ENCODE results near the gene USP3.

DNA sequence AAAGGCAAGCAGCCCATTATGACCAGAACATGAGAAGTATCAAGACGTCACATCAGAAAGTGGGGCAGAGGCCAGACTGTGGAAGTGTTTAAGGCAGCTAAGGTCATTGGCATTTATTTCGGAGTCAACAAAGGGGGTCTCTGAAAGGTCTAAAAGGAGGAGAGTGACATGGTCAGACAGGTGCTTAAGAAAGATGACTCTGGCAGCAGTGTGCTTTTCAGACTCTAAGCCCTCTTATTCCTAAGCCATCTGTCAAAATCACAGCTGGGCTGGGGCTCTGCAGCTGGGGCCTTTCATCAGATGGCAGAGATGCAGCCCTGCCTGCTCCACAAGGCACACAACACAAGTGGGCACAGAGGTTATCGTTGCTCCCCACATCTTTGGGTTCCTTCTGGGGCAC is 106.8 kb downstream of the USP3 start:
- TF ChIP-seq CTCF (IDR thresholded peaks at IDR 0.05; ENCODE audit: low read depth, low read length, missing input control), result no peak
- TF ChIP-seq, protein P1, sequence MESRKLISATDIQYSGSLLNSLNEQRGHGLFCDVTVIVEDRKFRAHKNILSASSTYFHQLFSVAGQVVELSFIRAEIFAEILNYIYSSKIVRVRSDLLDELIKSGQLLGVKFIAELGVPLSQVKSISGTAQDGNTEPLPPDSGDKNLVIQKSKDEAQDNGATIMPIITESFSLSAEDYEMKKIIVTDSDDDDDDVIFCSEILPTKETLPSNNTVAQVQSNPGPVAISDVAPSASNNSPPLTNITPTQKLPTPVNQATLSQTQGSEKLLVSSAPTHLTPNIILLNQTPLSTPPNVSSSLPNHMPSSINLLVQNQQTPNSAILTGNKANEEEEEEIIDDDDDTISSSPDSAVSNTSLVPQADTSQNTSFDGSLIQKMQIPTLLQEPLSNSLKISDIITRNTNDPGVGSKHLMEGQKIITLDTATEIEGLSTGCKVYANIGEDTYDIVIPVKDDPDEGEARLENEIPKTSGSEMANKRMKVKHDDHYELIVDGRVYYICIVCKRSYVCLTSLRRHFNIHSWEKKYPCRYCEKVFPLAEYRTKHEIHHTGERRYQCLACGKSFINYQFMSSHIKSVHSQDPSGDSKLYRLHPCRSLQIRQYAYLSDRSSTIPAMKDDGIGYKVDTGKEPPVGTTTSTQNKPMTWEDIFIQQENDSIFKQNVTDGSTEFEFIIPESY (IDR thresholded peaks at IDR 0.05), result no peak

Data from liver (tissue), 2 donors.